ENCODE results near the gene CSF2.

CSF2 gene

DNA sequence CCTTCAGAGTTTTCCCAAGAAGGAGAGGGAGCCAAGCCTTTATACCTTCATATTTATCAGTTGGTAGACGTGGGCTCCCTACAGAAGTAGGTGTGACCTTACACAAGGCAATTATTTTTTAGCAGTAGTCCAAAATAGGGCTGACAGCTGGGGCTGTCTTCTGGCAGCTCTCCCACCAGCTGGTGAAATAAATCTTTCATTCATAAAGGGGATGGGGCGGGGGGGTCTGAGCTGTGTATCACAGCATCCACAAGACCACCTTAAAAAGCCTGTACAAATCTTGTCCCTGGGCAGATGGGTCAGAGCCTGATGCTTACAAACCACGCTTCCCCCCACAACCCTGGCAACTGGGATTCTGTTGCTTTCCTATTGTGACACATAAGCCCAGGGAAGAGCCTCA lies 19.7 kb downstream of the CSF2 start:
- no peak for TF ChIP-seq CTCF (IDR thresholded peaks at IDR 0.05)
- Mint-ChIP-seq H3K36me3 (ENCODE audit: low read depth) (no peaks in the 10 kb centered on the region), H3K27me3 (ENCODE audit: low read depth, poor library complexity) (peaks cover 15% of the 10 kb centered on the region), H3K27ac (no peak overlapping the region), H3K4me3 (no peak overlapping the region), H3K9me3 (no peaks in the 10 kb centered on the region), H3K4me1 (no peaks in the 10 kb centered on the region)
- no peak for DNase-seq

GRCh38 chr5:132094393-132095076 lies 20.9 kb downstream of the CSF2 start:
- DNase-seq: no peak
- no peak overlapping the region for H3K27ac Mint-ChIP-seq
- no peaks in the 10 kb centered on the region for H3K36me3 Mint-ChIP-seq (ENCODE audit: low read depth)
- peaks cover 19% of the 10 kb centered on the region for H3K27me3 Mint-ChIP-seq (ENCODE audit: low read depth, poor library complexity)
- no peak overlapping the region for H3K4me3 Mint-ChIP-seq
- no peaks in the 10 kb centered on the region for H3K9me3 Mint-ChIP-seq
- no peak for TF ChIP-seq CTCF (IDR thresholded peaks at IDR 0.05)
- H3K4me1 Mint-ChIP-seq: no peaks in the 10 kb centered on the region

DNA sequence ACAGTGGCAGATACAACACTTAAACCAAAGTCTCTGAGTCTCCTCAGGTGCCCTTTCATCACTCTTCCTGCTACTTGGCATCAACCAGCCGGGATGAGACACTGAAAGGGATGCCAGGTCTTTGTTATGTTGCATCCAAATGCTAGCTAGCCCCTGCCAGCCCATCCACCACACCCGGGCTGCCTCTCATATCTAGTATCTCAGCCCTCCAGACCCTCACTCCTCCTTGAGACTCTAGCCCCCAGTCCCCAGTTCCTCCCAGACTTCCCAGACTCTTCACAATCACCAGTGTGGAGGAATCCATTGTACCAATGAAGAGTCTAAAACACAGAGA lies 21.5 kb downstream of the CSF2 start:
- H3K27me3 Mint-ChIP-seq (ENCODE audit: low read depth, poor library complexity): peaks cover 19% of the 10 kb centered on the region

GRCh38 chr5:132095424-132095972 lies 21.9 kb downstream of the CSF2 start:
- no peak for TF ChIP-seq CTCF (IDR thresholded peaks at IDR 0.05)
- H3K9me3 Mint-ChIP-seq: no peaks in the 10 kb centered on the region
- H3K27ac Mint-ChIP-seq: no peak overlapping the region
- DNase-seq: no peak
- no peak overlapping the region for H3K4me3 Mint-ChIP-seq
- no peaks in the 10 kb centered on the region for H3K4me1 Mint-ChIP-seq
- H3K27me3 Mint-ChIP-seq (ENCODE audit: low read depth, poor library complexity): peaks cover 21% of the 10 kb centered on the region
- H3K36me3 Mint-ChIP-seq (ENCODE audit: low read depth): no peaks in the 10 kb centered on the region

More for the DNA sequence above, 21.5 kb downstream of the CSF2 start:
- DNase-seq: no peak
- no peaks in the 10 kb centered on the region for H3K36me3 Mint-ChIP-seq (ENCODE audit: low read depth)
- no peak for TF ChIP-seq CTCF (IDR thresholded peaks at IDR 0.05)
- no peaks in the 10 kb centered on the region for H3K4me1 Mint-ChIP-seq
- no peak overlapping the region for H3K4me3 Mint-ChIP-seq
- H3K27ac Mint-ChIP-seq: no peak overlapping the region
- H3K9me3 Mint-ChIP-seq: no peaks in the 10 kb centered on the region

DNA sequence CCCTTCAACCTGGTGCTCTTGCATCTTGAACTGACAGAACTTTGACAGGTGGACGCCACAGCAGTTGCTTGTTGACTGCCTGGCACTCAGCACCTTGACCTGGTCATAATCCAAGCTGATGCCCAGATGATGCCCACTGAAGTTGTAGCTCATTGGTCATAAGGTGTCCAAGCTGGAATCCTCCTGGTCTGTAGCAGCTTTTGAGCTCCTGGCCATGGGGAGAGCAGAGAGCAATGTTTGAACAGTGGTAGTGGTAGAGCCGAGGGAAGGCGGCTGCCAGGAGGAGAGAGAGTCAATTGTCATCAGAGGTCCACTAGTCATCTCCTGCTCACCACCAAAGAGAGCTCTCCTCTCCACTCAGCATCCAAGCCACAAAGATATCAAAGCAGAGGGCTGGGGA lies 23.3 kb downstream of the CSF2 start:
- no peak overlapping the region for H3K27ac Mint-ChIP-seq
- no peak for TF ChIP-seq CTCF (IDR thresholded peaks at IDR 0.05)
- no peaks in the 10 kb centered on the region for H3K4me1 Mint-ChIP-seq
- peaks cover 18% of the 10 kb centered on the region for H3K27me3 Mint-ChIP-seq (ENCODE audit: low read depth, poor library complexity)
- no peak overlapping the region for H3K4me3 Mint-ChIP-seq
- no peaks in the 10 kb centered on the region for H3K36me3 Mint-ChIP-seq (ENCODE audit: low read depth)
- H3K9me3 Mint-ChIP-seq: no peaks in the 10 kb centered on the region
- DNase-seq: no peak

DNA sequence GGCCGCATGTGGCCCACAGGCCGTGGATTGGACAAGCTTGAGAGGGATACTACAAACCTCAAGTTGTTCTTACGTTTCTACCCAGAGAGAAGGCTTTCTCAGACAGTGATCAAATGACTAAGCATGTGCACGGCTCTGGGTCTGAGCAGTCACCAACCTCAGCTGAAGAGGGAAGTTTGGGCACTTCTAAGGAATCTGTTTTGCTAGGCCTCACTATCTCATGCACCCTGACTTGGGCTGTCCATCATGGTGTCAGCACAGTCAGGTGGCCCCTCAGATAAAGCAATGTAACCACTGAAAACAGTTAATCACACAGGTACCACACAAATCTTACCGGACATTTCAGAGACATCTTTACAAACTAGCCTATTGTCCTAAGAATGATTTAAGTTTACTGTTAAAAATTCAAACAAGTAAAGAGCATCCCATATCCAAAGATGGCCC lies 24.6 kb downstream of the CSF2 start:
- H3K27ac Mint-ChIP-seq: no peak overlapping the region
- DNase-seq: no peak
- peaks cover 13% of the 10 kb centered on the region for H3K27me3 Mint-ChIP-seq (ENCODE audit: low read depth, poor library complexity)
- H3K4me3 Mint-ChIP-seq: no peak overlapping the region
- H3K4me1 Mint-ChIP-seq: no peaks in the 10 kb centered on the region
- no peaks in the 10 kb centered on the region for H3K9me3 Mint-ChIP-seq
- no peak for TF ChIP-seq CTCF (IDR thresholded peaks at IDR 0.05)
- no peaks in the 10 kb centered on the region for H3K36me3 Mint-ChIP-seq (ENCODE audit: low read depth)
